NT2/D1 (cell line): ENCODE data around the gene UIMC1.

ENCODE experiments used
- SUZ12 ChIP-seq: IDR thresholded peaks from 2 replicates; pipeline ENCODE4 v1.6.1; 2011; ENCODE audit not compliant: insufficient read length, insufficient read depth; ENCODE audit errors: extremely low read depth
- YY1 ChIP-seq: IDR thresholded peaks from 2 replicates; pipeline ENCODE4 v1.6.1; 2011; ENCODE audit not compliant: insufficient read length, insufficient read depth
- ZNF274 ChIP-seq: IDR thresholded peaks from 2 replicates; pipeline ENCODE4 v1.6.1; 2011; ENCODE audit warnings: mild to moderate bottlenecking, low read depth, low read length

GRCh38 chr5:176861276-176861675, 145.3 kb downstream of the UIMC1 start:
- TF ChIP-seq YY1 (no peak), SUZ12 (no peak), ZNF274 (no peak)
